Osteocyte (in vitro differentiated cells): Measurements from ENCODE around the gene C4orf54. TPM values are rescaled to one million over a fixed set of nuclear protein-coding genes. Genes with fewer than 3 reads are reported as not detected.

ENCODE experiments used
- DNase-seq: peaks from one replicate; pipeline ENCODE4 v3.0.0; 2021; ENCODE audit warnings: mixed read lengths; ENCODE audit not compliant: unreplicated experiment; ENCODE audit errors: extremely low spot score
- H3K27ac Mint-ChIP-seq: one replicate; pipeline ENCODE4 v1.8.0; 2021; ENCODE audit warnings: mild to moderate bottlenecking, mixed read lengths; ENCODE audit not compliant: unreplicated experiment
- H3K27me3 Mint-ChIP-seq: one replicate; pipeline ENCODE4 v1.8.0; 2021; ENCODE audit warnings: mixed read lengths; ENCODE audit not compliant: unreplicated experiment
- H3K36me3 Mint-ChIP-seq: one replicate; pipeline ENCODE4 v1.8.0; 2021; ENCODE audit warnings: mixed read lengths; ENCODE audit not compliant: unreplicated experiment
- H3K4me1 Mint-ChIP-seq: one replicate; pipeline ENCODE4 v1.8.0; 2021; ENCODE audit warnings: mixed read lengths; ENCODE audit not compliant: unreplicated experiment
- H3K4me3 Mint-ChIP-seq: one replicate; pipeline ENCODE4 v1.8.0; 2021; ENCODE audit warnings: mild to moderate bottlenecking, moderate library complexity, mixed read lengths; ENCODE audit not compliant: unreplicated experiment
- H3K9me3 Mint-ChIP-seq: one replicate; pipeline ENCODE4 v1.8.0; 2021; ENCODE audit warnings: mixed read lengths; ENCODE audit not compliant: unreplicated experiment
- total RNA-seq: library from RNA; stranded (reverse); gene quantifications from 2 replicates; pipeline ENCODE4 v1.2.1, GENCODE V29; 2021
- TF ChIP-seq, protein P1 (sequence below): fragments of 200-600 bp; sonication (generic); IDR thresholded peaks from 2 replicates; pipeline ENCODE4 v1.5.0; 2021; ENCODE audit warnings: antibody characterized with exemption, mild to moderate bottlenecking, moderate library complexity

The C4orf54 gene
- total RNA-seq, 1 donor from 2014 or later: not detected

DNA sequence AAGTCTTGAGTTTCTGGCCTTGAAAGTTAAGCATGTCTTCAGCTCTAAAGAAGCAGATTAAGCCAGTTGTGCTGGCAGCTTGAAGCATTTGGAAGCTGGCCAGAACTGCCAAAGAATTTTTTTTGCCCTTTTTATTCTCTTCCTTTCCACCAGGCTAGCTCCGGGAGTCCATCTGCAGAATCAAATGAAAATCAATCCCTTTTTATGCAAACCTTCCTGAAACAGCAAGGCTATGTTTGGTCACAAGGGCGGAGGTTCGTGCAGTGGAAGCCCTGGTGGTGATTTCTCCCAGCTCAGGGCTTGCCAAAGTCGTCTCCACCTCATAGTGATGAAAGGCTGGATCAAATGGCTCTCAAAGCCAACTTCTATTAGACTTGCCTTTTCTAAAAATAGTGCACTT, 21.6 kb upstream of the C4orf54 start:
- DNase-seq: no peak
- no peaks in the 10 kb centered on the region for H3K4me1 Mint-ChIP-seq
- no peaks in the 10 kb centered on the region for H3K36me3 Mint-ChIP-seq
- no peak overlapping the region for H3K27ac Mint-ChIP-seq
- TF ChIP-seq, protein P1, sequence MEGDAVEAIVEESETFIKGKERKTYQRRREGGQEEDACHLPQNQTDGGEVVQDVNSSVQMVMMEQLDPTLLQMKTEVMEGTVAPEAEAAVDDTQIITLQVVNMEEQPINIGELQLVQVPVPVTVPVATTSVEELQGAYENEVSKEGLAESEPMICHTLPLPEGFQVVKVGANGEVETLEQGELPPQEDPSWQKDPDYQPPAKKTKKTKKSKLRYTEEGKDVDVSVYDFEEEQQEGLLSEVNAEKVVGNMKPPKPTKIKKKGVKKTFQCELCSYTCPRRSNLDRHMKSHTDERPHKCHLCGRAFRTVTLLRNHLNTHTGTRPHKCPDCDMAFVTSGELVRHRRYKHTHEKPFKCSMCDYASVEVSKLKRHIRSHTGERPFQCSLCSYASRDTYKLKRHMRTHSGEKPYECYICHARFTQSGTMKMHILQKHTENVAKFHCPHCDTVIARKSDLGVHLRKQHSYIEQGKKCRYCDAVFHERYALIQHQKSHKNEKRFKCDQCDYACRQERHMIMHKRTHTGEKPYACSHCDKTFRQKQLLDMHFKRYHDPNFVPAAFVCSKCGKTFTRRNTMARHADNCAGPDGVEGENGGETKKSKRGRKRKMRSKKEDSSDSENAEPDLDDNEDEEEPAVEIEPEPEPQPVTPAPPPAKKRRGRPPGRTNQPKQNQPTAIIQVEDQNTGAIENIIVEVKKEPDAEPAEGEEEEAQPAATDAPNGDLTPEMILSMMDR: no peak
- peaks cover 8% of the 10 kb centered on the region for H3K9me3 Mint-ChIP-seq
- H3K27me3 Mint-ChIP-seq: peaks cover 2% of the 10 kb centered on the region
- no peak overlapping the region for H3K4me3 Mint-ChIP-seq

DNA sequence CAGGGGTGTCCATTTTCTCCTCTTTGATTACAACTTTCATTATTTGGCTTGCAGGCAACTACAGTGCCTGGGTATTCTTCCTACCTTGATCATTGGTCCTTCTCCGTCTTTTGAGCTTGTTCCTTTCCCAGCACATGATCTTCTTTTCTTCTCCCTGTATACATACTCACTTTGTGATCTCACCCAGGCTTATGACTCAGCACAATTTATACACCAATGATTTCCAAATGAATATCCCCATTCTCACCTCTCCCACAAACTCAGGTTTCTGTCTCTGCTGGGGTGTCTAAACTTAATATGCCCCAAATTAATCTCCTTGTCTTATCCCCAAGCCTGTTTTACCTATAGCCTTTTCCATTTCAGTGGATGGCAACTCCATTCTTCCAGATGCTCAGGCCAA, 19.5 kb upstream of the C4orf54 start:
- no peaks in the 10 kb centered on the region for H3K36me3 Mint-ChIP-seq
- no peaks in the 10 kb centered on the region for H3K4me1 Mint-ChIP-seq
- H3K4me3 Mint-ChIP-seq: no peak overlapping the region
- TF ChIP-seq, protein P1: no peak
- H3K27me3 Mint-ChIP-seq: peaks cover 2% of the 10 kb centered on the region
- DNase-seq: no peak
- H3K9me3 Mint-ChIP-seq: peaks cover 27% of the 10 kb centered on the region
- H3K27ac Mint-ChIP-seq: no peak overlapping the region

DNA sequence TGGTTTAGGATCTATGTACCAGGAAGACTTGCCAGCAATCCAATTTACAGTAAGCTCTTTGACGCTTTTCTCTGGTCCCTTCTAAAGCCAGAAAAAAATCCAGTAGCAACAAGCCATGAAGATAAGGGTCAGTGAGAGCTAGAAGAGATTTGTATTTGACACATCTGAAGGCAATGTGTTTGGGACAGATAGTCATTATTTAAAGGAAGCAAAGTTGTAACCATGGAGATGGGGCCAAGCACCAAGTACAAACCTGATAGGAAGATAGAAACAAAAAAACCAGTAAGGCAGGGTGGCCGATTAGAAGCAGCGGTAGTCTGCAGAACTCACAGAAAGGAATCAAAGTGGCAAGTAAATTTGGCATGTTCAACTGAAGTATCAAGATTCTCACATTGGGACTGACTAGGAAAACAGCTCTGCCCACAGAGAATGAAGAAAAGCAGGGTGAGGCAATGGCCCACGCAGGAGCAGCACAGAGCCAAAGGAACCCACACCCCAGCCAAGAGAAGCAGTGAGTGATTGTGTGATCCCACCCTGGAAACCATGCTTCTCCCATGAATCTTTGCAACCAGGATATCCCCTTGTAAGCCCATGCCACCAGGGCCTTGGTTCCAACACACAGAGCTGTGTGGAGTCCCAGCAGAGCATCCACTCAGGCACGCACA, 12.9 kb upstream of the C4orf54 start:
- no peaks in the 10 kb centered on the region for H3K36me3 Mint-ChIP-seq
- no peak for DNase-seq
- H3K27ac Mint-ChIP-seq: no peak overlapping the region
- peaks cover 38% of the 10 kb centered on the region for H3K9me3 Mint-ChIP-seq
- no peak overlapping the region for H3K4me3 Mint-ChIP-seq
- H3K4me1 Mint-ChIP-seq: no peaks in the 10 kb centered on the region
- H3K27me3 Mint-ChIP-seq: no peaks in the 10 kb centered on the region
- TF ChIP-seq, protein P1: no peak

DNA sequence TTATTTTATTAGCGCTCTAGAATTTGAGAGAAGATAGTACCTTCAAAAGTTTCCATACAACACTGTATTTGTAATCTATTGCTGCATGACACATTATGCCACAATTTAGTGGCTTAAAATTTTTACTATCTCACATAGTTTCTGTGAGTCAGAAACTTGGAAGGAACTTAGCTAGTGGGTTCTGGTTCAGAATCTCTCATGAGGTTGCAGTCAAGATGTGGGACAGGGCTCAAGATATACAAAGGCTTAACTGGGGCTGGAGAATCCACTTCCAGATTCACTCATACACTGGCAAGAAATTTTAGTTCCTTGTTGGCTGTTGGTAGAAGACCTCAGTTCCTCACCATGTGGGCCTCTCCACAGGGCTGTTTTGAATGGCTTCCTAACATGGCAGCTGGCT, 11.5 kb upstream of the C4orf54 start:
- no peak overlapping the region for H3K4me3 Mint-ChIP-seq
- H3K27me3 Mint-ChIP-seq: no peaks in the 10 kb centered on the region
- H3K4me1 Mint-ChIP-seq: no peaks in the 10 kb centered on the region
- H3K9me3 Mint-ChIP-seq: peaks cover 28% of the 10 kb centered on the region
- TF ChIP-seq, protein P1: no peak
- H3K36me3 Mint-ChIP-seq: no peaks in the 10 kb centered on the region
- H3K27ac Mint-ChIP-seq: no peak overlapping the region
- no peak for DNase-seq

DNA sequence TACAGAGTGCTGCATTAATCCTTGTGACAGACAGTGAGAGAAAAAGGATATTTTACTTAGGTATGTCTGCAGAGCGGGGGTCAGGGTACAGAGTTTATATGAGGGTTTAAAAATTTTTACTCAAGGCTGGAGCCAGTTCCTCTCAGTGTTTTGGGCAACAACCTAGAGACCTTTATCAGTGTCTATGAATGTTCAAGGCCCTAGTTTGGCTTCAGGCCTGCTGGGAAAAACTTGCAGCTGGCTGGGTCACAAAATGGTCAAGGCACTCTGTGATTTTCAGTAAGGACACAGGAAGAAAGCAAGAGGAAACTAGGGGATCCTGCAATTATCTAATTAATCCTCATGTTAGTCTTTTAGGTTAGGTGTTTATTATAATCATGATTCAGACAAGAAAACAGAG, 10.8 kb upstream of the C4orf54 start:
- peaks cover 22% of the 10 kb centered on the region for H3K9me3 Mint-ChIP-seq
- H3K27ac Mint-ChIP-seq: no peak overlapping the region
- TF ChIP-seq, protein P1: no peak
- no peaks in the 10 kb centered on the region for H3K4me1 Mint-ChIP-seq
- no peaks in the 10 kb centered on the region for H3K36me3 Mint-ChIP-seq
- no peak for DNase-seq
- H3K27me3 Mint-ChIP-seq: no peaks in the 10 kb centered on the region
- no peak overlapping the region for H3K4me3 Mint-ChIP-seq
